Measurements from ENCODE around the gene ERVK3-1.

- no peak for TF ChIP-seq POLR2A (IDR thresholded peaks at IDR 0.05; ENCODE audit: low read length)
- TF ChIP-seq GATA1 (IDR thresholded peaks at IDR 0.05; ENCODE audit: low read depth, low read length): no peak
Observed at GRCh38 chr19:58335630-58336029, 30.5 kb downstream of the ERVK3-1 start.
